AG04450 (cell line): Measurements from ENCODE around the gene MFSD8. TPM values are rescaled to one million over a fixed set of nuclear protein-coding genes. Genes with fewer than 3 reads are reported as not detected.
"Not testable (repeated sequence)": the region's sequence is repeated elsewhere in the genome, so short reads cannot be mapped to it uniquely, and the experiment has no call there.

Experiments used
- CTCF ChIA-PET: fragments of 300-600, 350-600 bp; formaldehyde crosslinking; extraction: SDS; loops from one replicate; lab custom pipeline; 2022; ENCODE audit warnings: antibody characterized with exemption, inconsistent platforms; lab: Charles Lee
- POLR2A ChIA-PET: fragments of 350-600 bp; formaldehyde crosslinking; extraction: SDS; loops from one replicate; lab custom pipeline; 2021; ENCODE audit warnings: antibody characterized with exemption, inconsistent platforms; lab: Yijun Ruan, JAX
- DNase-seq: peaks from one replicate; pipeline ENCODE4 v3.0.0-alpha.2; 2011; ENCODE audit warnings: low read depth, low spot score
- H3K27ac ChIP-seq: one replicate; pipeline ENCODE4 v1.5.1; 2012; ENCODE audit warnings: low read depth, low read length, control low read depth
- H3K27me3 ChIP-seq: one replicate; pipeline ENCODE4 v1.6.0; 2012; ENCODE audit warnings: low read length; ENCODE audit not compliant: control insufficient read depth, insufficient read depth
- H3K4me3 ChIP-seq: 2 replicates; pipeline ENCODE4 v1.5.1; 2011; ENCODE audit warnings: mild to moderate bottlenecking, low read depth, low read length, control low read depth
- H3K9me3 ChIP-seq: 2 replicates; pipeline ENCODE4 v1.5.1; 2012; ENCODE audit warnings: low read length; ENCODE audit not compliant: control insufficient read depth, insufficient read depth
- polyA plus RNA-seq: library from polyadenylated mRNA; depleted of rRNA; stranded (reverse); fragments of >200 nt; gene quantifications from 2 replicates; pipeline ENCODE4 v1.2.3, GENCODE V29; 2011
- TF ChIP-seq, protein P1 (sequence below): IDR thresholded peaks from 2 replicates; pipeline ENCODE4 v1.5.1; 2011; ENCODE audit warnings: low read depth, low read length, control low read depth, inconsistent platforms

The MFSD8 gene
- polyA plus RNA-seq, 1 experiment, result 18.0 TPM

DNA sequence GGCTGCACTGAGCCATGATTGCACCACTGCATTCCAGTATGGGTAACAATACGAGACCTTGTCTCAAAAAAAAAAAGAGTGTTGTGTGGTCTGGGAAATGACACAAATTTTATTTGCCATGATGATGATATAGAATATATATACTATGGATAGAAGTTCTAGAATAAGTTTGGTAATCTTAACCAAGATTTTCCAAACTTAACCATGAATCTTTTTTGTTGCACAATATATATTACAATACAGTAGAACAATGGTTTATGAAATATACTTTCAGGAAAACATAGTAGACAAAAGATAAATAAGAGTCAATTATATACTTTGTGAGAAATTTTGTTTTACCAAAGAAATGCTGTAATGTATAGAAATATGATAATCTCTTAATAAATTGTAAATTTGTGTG lies 34.8 kb downstream of the MFSD8 start:
- CTCF ChIA-PET, result no interaction called here
- TF ChIP-seq, protein P1, sequence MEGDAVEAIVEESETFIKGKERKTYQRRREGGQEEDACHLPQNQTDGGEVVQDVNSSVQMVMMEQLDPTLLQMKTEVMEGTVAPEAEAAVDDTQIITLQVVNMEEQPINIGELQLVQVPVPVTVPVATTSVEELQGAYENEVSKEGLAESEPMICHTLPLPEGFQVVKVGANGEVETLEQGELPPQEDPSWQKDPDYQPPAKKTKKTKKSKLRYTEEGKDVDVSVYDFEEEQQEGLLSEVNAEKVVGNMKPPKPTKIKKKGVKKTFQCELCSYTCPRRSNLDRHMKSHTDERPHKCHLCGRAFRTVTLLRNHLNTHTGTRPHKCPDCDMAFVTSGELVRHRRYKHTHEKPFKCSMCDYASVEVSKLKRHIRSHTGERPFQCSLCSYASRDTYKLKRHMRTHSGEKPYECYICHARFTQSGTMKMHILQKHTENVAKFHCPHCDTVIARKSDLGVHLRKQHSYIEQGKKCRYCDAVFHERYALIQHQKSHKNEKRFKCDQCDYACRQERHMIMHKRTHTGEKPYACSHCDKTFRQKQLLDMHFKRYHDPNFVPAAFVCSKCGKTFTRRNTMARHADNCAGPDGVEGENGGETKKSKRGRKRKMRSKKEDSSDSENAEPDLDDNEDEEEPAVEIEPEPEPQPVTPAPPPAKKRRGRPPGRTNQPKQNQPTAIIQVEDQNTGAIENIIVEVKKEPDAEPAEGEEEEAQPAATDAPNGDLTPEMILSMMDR, result no peak

DNA sequence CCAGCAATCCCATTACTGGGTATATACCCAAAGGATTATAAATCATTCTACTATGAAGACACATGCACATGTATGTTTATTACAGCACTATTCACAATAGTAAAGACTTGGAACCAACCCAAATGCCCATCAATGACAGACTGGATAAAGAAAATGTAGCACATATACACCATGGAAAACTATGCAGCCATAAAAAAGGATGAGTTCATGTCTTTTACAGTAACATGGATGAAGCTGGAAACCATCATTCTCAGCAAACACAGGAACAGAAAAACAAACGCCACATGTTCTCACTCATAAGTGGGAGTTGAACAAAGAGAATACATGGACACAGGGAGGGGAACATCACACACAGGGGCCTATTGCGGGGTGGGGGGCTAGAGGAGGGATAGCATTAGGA lies 39.3 kb downstream of the MFSD8 start:
- H3K27ac ChIP-seq, DNase-seq, H3K4me3 ChIP-seq, POLR2A ChIA-PET, CTCF ChIA-PET, H3K9me3 ChIP-seq, H3K27me3 ChIP-seq: not testable (repeated sequence)

More for the DNA sequence above, 34.8 kb downstream of the MFSD8 start:
- DNase-seq, result no peak
- POLR2A ChIA-PET, result no interaction called here
- no peak overlapping the region for H3K4me3 ChIP-seq
- H3K9me3 ChIP-seq, result no peaks in the 10 kb centered on the region
- no peaks in the 10 kb centered on the region for H3K27me3 ChIP-seq
- no peak overlapping the region for H3K27ac ChIP-seq

DNA sequence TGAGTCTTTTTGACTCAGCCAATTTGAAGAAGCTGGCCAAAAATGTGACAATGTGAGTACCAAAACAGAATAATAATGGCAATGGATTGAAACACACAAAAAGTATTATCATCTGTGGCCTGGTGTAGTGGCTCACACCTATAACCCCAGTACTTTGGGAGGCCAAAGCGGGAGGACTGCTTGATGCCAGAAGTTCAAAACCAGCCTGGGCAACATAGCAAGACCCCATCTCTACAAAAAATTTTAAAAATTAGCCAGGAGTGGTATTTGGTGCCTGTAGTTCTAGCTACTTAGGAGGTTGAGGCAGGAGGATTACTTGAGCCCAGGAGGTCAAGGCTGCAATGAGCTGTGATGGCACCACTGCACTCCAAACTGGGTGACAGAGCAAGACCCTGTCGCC lies 42.7 kb downstream of the MFSD8 start:
- no peak for DNase-seq
- TF ChIP-seq, protein P1, result no peak
- no peak overlapping the region for H3K4me3 ChIP-seq
- no peak overlapping the region for H3K27ac ChIP-seq
- CTCF ChIA-PET, result no interaction called here
- no peaks in the 10 kb centered on the region for H3K9me3 ChIP-seq
- no peaks in the 10 kb centered on the region for H3K27me3 ChIP-seq
- POLR2A ChIA-PET, result no interaction called here

DNA sequence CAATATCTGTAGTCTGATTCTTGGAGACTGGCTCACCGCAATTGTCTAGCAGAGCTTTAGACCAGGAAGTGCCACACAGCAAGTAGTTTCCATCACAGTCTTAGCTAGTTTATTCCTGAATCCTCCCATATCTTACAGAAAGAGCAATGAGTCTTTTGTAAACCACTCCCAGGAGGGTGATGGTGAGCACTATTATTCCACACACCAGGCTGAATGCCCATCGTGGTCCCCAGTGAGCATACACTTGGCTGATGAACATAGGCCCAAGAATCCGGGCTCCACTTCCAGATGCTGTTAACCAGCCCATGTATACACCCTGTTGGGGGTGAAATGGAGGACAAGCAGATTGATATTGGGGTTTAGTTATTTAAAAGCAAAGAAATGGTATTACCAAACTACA lies 44.5 kb downstream of the MFSD8 start:
- POLR2A ChIA-PET, result no interaction called here
- CTCF ChIA-PET, result no interaction called here
- no peak for DNase-seq
- Histone ChIP-seq H3K27ac (no peak overlapping the region), H3K4me3 (no peak overlapping the region), H3K27me3 (no peaks in the 10 kb centered on the region), H3K9me3 (no peaks in the 10 kb centered on the region)
- TF ChIP-seq, protein P1, result no peak

DNA sequence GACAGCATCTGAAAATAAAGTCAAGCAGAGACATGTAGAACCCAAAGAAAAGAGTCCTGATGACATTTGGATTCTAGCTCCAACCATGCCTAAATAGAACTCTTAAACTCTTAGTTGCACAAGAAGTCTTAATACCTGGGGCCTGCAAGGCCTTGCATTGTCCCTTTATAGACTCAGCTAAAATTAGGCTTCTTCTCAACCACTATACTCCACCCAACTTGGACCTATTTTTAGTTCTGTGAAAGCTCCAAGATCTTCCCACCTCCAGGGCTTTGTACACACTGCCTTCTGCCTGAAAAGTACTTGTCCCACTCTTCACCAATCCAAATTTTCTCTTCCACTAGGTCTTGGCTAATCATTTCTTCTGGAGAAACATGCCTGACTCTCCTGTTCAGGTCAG lies 47.8 kb downstream of the MFSD8 start:
- CTCF ChIA-PET, result no interaction called here
- H3K9me3 ChIP-seq, result no peaks in the 10 kb centered on the region
- no peak for DNase-seq
- no peaks in the 10 kb centered on the region for H3K27me3 ChIP-seq
- TF ChIP-seq, protein P1, result no peak
- POLR2A ChIA-PET, result no interaction called here
- H3K27ac ChIP-seq, result no peak overlapping the region
- no peak overlapping the region for H3K4me3 ChIP-seq

DNA sequence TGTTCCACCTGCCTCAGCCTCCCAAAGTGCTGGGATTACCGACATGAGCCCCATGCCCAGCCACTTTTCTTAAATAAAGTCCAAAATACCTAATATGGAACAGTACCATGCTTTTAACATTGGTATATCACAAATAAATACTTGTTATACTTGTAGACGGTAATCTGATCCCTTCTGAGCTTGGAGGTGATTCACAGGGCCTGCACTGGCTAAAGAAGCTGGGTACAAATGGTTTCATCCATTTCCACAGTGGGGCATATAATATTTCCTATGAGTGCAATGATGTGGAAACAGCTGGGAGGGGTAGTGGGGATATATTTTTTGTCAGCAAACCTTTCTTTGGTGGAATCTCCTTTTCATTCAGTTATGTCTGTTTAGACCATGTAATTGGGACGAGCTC lies 48.5 kb downstream of the MFSD8 start:
- Histone ChIP-seq H3K27me3 (no peaks in the 10 kb centered on the region), H3K27ac (no peak overlapping the region), H3K4me3 (no peak overlapping the region), H3K9me3 (no peaks in the 10 kb centered on the region)
- ChIA-PET CTCF (no interaction called here), POLR2A (no interaction called here)
- DNase-seq, result no peak
- TF ChIP-seq, protein P1, result no peak
